HG03108 (cell line): ENCODE data around the gene TANGO2.

Experiments used
- ATAC-seq: cut with Tn5 transposase; IDR thresholded peaks from one replicate; pipeline ENCODE4 v1.9.1; 2021; ENCODE audit warnings: moderate library complexity; ENCODE audit not compliant: unreplicated experiment

The TANGO2 gene

GRCh38 chr22:20020533-20021195, at the start of gene TANGO2:
TANGO2 (plus strand) TSS chr22:20021110; CDS start chr22:20036799, 15,689 bp downstream.
- peak; percentile 68 for ATAC-seq

- no peak for ATAC-seq
Observed at GRCh38 chr22:19971276-19972124, 49.4 kb upstream of the TANGO2 start.

GRCh38 chr22:19972251-19972650, 48.7 kb upstream of the TANGO2 start:
- ATAC-seq = no peak

- no peak for ATAC-seq
Observed at GRCh38 chr22:19972652-19973550, 48.0 kb upstream of the TANGO2 start.

GRCh38 chr22:19973551-19974267, 47.2 kb upstream of the TANGO2 start:
- ATAC-seq = no peak

GRCh38 chr22:19974268-19974861, 46.5 kb upstream of the TANGO2 start:
- no peak for ATAC-seq

GRCh38 chr22:19974935-19975706, 45.8 kb upstream of the TANGO2 start:
- no peak for ATAC-seq

GRCh38 chr22:19975707-19976035, 45.2 kb upstream of the TANGO2 start:
- no peak for ATAC-seq

GRCh38 chr22:19976671-19977070, 44.2 kb upstream of the TANGO2 start:
- ATAC-seq = no peak

GRCh38 chr22:19977296-19978243, 43.3 kb upstream of the TANGO2 start:
- ATAC-seq = no peak

GRCh38 chr22:19978748-19979147, 42.2 kb upstream of the TANGO2 start:
- no peak for ATAC-seq

- ATAC-seq = no peak
Observed at GRCh38 chr22:19979712-19980493, 41.0 kb upstream of the TANGO2 start.

GRCh38 chr22:19980766-19981165, 40.1 kb upstream of the TANGO2 start:
- ATAC-seq = no peak

- ATAC-seq = no peak
Observed at GRCh38 chr22:19981171-19981960, 39.5 kb upstream of the TANGO2 start.

GRCh38 chr22:19981961-19982920, 38.7 kb upstream of the TANGO2 start:
- ATAC-seq = no peak
